Ramos (cell line): ENCODE results near the gene IMPDH1.
"Not testable (repeated sequence)": the region's sequence is repeated elsewhere in the genome, so short reads cannot be mapped to it uniquely, and the experiment has no call there.

Experiments used
- in situ Hi-C: fragments of 300-500 bp; cut with MboI; formaldehyde crosslinking; loops from one replicate; pipeline ENCODE4 v1.14.3; 2022; ENCODE audit warnings: low sequenced_read_pairs; ENCODE audit not compliant: unreplicated experiment

The IMPDH1 gene

GRCh38 chr7:128409596-128410450, at the start of gene IMPDH1:
Gene IMPDH1, minus strand, starts transcription at chr7:128409982. Its CDS starts 81 bp downstream, at chr7:128409901.
- in situ Hi-C loops: no loop called here

DNA sequence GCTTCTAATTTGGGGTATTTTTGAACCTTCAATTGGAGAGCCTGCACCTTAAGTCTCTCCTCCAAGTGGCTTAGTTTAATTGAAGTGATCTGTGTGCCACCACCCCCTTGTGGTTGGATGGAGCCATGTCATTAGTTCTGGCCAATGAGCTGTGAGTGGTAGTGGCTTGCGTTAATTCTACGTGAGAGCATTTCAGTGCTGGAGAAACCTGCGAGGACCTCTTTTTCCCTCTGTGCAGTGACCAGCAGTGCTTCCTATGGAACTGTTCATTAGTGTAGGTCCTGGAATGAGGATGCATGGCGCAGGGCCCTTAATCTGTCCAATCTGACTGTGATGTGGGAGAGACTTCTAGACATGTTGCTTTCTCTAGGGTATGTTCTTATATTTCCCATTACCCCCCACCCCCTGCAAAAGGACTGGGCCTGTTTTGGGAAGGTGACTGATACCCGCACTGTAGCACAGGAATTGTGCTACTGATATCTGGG, 49.7 kb upstream of the IMPDH1 start:
- in situ Hi-C loops: no loop called here

DNA sequence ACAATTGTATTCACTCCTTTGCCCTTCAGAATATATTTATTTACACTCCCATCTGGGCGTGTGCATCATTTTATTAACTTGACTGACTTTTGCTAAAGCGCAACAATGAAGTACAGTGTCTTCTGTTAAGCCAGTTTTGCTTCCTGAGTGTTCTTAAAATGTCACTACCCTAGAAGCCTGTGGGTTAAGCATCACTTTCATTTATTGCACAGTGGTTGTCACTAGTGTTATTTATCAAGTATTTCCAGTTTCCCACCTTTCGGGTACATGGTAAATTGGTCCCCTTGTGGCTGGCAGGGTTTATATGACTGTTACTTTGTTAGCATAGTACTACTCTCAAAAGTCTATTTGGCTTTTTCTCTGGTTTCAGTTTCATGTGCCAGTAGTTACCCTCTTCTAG, 49.2 kb upstream of the IMPDH1 start:
- in situ Hi-C loops: no loop called here

DNA sequence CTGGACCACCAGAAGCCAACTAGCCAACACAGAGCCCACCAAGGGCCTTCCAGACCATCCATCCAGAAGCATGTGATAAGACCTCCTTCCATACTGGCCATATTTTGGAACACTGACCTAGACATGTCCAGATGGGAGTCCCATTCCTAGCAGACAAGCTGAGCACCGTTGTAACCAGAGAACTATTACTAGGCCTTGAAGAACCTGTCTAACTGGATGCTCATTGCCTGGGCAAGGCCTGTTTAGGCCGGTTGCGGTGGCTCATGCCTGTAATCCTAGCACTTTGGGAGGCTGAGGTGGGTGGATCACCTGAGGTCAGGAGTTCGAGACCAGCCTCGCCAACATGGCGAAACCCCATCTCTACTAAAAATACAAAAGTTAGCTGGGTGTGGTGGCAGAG, 47.6 kb upstream of the IMPDH1 start:
- in situ Hi-C loops: not testable (repeated sequence)

DNA sequence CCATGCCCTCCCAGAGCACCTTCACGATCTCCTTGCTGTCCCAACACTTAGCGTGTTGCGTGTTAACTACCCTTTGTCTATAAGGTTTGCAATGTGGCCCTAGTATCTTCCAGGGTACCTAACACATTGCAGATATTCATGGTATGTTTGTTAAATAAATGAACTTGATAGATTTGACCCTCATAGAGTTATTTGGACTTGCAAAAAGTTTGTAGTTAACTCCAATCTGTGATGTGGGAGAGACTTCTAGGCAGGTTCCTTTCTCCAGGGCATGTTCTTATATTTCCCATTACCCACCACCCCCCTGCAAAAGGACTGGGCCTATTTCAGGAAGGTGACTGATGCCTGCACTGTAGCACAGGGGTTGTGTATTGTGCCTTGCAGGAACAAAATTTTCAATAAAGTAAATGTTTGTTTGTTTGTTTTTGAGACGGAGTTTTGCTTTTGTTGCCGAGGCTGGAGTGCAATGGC, 46.5 kb upstream of the IMPDH1 start:
- in situ Hi-C loops: no loop called here

DNA sequence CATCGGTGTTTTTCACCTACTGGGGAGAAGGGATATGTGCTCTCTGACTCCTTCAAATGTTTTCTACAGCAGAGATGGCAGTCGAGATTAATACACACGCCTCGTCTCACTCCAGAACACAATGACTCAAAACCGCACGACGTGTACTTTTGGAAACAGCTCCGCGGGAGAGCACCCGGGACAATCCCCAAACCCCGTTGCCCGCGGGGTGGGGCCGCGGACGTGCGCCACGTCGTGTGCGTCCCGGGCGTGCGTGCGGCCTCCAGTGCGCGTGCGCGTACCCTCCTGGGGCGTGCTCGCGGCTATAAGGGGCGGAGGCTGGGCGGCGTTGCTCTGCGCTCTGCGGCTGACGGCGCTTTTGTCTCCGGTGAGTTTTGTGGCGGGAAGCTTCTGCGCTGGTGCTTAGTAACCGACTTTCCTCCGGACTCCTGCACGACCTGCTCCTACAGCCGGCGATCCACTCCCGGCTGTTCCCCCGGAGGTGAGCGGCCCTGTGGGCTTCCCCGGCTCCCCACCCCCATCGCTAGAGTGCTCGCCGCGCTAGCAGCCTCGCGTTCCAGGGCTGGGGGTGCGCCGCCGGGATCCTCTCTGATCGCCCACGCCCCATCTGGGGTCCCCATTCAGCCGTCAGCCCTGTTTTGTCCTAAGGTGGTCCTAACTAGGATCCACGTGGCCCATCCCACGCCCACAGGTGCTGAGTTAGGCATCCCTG, 45.9 kb upstream of the IMPDH1 start, which contains the start of gene HILPDA:
TSS of gene HILPDA (plus strand) at position 336 of the 712 bp plus-strand sequence. CDS start 1,391 bp downstream, outside the sequence.
- in situ Hi-C loops: no loop called here

DNA sequence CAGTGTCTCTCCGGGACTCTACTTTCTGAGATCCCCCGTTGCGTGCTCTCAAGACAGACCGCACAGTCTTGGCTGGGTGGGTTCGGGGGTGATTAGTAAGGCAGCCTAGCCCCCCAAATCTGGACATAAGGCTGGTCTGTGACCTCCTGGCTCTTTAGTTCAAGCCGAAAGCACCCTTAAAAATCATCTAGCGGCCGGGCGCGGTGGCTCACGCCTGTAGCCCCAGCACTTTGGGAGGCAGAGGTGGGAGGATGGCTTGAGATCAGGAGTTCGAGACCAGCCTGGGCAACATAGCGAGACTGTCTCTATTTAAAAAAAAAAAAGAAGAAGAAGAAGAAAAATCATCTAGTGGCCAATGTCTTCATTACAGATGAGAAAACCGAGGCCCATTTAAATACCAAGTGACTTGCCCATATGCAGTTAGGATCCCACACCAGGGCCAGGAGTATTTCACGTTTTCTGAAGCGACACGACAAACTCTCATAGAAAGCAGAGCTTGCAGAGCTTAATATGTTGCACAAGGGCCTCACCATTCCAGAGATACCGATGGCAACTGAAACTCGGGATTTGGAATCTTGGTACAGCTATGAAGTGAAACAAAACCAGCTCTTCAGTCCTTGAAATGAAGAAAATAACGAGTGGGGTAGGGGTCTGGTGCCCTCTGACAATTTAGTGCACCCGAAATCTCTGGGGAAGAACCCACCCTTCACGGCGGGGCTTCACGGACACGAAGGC, 45.2 kb upstream of the IMPDH1 start:
- in situ Hi-C loops: no loop called here

GRCh38 chr7:128453836-128454804, 44.3 kb upstream of the IMPDH1 start:
- in situ Hi-C loops: no loop called here

- in situ Hi-C loops: no loop called here
These were observed 42.8 kb upstream of the IMPDH1 start for GRCh38 chr7:128452552-128452951.

GRCh38 chr7:128450913-128451312, 41.1 kb upstream of the IMPDH1 start:
- in situ Hi-C loops: no loop called here

GRCh38 chr7:128450409-128450808, 40.6 kb upstream of the IMPDH1 start:
- in situ Hi-C loops: no loop called here

- in situ Hi-C loops: no loop called here
These were observed 39.0 kb upstream of the IMPDH1 start for GRCh38 chr7:128448751-128449302.

DNA sequence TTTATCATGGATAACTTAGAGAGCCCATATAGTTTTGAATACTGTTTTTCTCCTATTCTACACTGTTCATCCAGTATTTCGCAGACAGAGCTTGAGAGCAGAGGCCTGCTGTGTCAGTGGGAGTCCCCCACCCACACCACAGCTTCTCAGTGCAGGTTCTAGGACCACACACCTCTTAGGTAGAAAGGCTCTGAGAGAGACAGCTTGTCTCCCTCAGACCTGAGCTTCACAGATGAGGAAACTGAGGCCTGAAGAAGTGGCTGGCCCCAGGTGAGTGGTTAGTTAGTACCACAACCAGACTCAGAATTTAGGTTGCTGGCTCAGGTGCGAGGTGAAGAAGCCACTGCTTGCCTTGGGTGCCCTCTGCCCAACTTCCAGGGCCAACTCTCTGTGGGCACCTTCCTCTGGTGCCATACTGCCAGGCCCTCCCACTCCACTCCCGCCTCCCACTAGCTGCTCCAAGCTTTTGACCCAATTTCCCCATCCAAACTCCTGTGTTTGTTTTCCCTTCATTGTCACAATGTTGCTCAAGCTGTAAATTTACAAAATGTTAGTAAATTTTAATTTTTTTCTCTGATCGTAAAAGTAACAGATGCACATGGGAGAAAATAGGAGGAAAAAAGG, 38.3 kb upstream of the IMPDH1 start:
- in situ Hi-C loops: no loop called here

DNA sequence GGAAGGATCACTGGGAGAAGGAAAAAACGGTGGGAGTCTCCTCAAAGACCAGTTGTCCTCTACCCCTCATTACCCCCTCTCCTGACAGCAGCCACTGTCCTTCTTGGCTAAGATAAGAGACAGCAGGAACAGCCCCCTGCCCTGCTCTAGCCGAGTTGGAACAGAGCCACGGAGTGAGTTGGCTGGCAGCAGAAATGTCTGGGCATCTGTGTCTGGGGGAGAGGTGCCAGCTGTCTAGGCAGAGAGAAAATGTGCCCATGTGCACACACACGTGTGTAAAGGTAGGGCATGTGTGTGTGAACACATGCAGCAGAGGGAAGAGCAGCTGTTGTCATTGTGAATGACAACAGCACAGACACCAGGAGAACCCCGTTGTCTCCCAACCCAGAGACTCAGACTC, 36.5 kb upstream of the IMPDH1 start:
- in situ Hi-C loops: no loop called here

GRCh38 chr7:128443831-128444600, 34.2 kb upstream of the IMPDH1 start:
- in situ Hi-C loops: no loop called here

GRCh38 chr7:128442356-128442755, 32.6 kb upstream of the IMPDH1 start:
- in situ Hi-C loops: no loop called here

DNA sequence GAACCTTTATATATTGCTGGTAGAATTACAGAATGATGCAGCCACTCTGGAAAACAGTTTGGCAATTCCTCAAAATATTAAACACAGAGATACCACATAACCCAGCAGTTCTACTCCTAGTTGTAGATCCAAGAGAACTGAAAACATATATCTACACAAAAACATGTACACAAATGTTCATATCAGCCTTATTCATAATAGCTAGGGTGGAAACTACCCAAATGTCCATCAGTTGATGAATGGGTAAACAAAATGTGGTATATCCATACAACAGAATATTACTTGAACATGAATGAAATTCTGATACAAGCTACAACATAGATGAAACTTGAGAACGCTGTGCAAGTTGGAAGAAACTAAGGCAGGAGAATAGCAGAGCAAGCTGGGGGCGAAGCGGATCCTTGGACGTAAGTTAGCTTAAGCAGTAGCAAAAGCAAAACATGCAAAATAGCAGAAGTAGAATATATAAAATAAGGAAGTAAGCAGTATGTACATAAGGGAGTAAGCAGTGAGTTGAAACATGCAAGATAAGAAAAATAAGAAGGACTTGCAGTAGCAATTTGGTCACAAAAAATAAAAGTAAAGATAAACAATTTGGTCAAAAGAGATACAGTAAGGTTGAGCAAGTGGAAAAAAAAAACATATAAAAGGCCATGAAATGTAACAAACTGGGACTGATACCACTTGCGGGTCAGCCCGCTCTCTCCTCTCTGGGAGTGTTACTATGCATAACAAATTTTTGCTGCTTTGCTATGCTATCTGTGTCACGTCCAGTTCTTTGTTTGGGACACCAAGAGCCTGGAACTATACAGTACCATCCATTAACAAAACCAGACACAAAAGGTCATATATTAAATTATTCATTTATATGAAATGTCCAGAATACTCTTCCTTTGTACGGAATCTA, 27.9 kb upstream of the IMPDH1 start:
- in situ Hi-C loops: no loop called here
